ENCODE measurements around the gene LMF1.

DNA sequence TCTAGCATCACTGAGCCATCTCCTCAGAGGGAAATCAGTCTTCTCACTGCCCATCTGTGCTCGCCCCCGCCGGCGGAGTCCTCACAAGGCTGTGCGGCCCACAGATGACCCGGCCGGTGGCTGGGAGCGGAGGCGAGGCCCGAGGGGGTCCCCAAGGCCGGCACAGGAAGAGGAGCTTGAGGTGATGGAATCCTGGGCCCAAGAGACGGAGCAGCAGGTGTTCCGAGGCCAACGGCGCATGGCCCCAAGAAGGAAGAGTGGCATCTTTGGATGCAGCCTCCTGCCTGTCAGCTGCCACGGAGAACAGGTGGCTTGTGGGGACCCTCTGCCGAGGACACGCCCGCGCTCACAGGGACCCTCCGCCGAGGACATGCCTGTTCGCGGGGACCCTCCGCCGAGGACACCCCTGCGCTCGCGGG is 97.5 kb downstream of the LMF1 start:
- no peak for TF ChIP-seq MTA3 (CRISPR knock-in tag; IDR thresholded peaks at IDR 0.05)
- no peak for TF ChIP-seq TP53 (CRISPR knock-in tag; conservative IDR thresholded peaks at IDR 0.05)
- no peak for TF ChIP-seq POLR2AphosphoS5 (IDR thresholded peaks at IDR 0.05; ENCODE audit: low read depth, low read length)
- TF ChIP-seq MBD4 (IDR thresholded peaks at IDR 0.05; ENCODE audit: borderline replicate concordance, low read length) = no peak

Data from HepG2 (cell line).